Stimulated activated CD8-positive, alpha-beta memory T cell treated with anti-CD3 and anti-CD28 coated beads, Interleukin-4, amount 100 ng/mL, for 1 hour (primary cell): Measurements from ENCODE around the gene CLTC.

Source experiments
- DNase-seq, 2 donors: peaks; one replicate each; pipeline ENCODE4 v3.0.0-alpha.2; 2020; ENCODE audit warnings: low read depth in 2 of 2, low spot score in 1 of 2

Gene CLTC

DNA sequence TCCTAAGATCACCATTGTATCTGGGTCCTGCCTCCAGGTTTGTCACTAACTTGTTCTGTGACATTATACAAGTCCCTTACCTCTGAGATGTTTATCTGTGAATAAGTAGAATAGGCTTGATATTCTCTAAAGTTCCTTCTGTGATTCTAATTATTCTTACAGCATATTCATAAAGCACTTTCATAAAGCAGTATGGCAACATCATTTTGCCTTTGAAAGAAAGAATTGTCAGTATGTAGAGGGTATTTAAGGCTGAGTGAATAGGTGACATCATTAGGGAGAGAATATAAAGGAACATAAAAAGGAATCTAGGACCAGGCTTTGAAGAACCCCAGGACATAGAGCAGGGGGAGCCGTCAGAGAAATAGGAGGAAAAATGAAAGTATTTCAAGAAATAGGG, 103.3 kb downstream of the CLTC start:
- no peak for DNase-seq

DNA sequence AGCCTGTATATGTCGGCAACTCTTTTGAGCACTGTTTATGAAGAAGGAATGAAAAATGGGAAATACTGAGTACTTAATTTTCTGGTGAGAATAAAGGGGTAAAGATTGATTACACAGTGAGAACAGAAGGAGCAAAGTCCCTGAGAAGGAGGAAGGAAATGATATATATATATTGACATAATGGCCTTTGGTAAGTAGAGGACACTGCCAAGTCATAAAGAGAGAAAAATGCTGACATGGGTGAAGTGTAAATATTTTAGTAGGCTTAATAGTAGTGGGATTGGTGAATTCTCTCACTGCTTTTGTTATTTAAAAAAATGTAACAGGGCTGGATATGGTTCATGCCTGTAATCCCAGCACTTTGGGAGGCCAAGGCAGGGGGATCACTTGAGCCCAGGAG, 103.9 kb downstream of the CLTC start:
- DNase-seq: no peak

DNA sequence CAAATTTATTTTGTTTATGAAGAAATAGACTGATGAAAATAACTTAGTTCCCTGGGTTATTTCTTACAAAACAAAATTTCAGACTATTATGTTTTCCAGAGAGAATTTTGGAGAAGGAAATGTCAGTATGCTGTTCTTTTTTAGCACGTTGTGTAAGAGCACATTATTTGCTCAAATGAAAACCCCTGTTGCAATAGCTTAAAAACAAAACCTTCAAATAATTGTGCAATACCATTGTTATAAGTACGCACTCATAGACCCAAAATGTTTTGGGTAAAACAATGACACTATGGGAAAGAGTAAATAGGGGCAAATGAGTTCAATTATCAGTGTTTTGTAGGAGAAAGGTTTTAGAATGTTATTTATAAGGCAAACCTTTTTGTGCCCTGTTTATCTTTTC, 106.0 kb downstream of the CLTC start:
- no peak for DNase-seq

DNA sequence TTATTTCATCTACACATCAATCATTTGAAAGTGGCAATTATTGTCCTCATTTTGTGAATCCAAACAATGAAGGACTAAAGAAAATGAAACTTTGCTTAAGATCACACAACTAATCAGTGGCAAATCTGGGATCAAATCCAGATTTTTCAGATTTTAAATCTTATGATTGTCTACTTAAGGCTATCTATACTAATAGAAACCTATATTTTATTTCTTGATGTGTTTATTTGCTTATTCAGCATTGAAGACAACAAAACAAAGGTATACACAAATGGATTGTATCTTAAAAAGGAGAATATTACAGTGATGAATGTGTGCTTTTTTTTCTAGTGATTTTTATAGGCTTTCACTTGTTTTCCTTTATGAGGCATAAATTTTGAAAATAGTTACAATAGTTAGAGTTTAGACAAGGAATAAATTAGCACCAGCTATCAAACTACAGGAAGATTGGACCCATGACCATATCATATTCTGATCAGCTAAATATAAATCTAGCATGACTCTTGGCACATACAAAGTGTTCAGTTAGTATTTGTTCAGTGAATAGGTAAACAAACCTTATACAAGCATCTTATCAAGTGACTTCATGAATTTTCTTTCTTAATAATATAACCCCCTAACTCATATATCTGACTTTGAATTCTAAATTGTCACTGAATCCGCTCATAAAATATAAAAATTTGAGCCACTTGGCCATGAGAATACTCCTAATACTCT, 108.3 kb downstream of the CLTC start:
- DNase-seq: no peak

DNA sequence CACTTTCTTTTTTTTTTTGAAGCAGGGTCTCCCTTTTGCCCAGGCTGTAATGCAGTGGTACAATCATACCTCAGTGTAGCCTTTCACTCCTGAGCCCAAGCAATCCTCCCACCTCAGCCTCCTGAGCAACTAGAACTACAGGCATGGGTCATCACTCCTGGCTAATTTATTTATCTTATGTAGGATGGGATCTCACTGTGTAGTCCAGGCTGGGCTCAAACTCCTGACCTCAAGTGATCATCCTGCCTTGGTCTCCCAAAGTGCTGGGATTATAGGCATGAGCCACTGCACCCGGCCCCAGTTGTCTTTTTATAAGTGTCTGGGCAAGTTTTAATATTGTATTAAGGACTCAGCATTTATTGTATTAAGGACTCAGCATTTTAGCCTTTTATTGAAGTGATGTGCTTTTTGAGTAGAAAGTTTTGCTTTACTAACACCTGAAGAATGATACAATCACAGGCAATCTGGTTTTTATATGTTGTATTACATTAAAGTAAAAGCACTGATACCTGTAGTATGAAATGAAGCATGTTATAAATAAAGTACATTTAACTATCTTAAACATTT, 110.7 kb downstream of the CLTC start:
- DNase-seq: no peak

DNA sequence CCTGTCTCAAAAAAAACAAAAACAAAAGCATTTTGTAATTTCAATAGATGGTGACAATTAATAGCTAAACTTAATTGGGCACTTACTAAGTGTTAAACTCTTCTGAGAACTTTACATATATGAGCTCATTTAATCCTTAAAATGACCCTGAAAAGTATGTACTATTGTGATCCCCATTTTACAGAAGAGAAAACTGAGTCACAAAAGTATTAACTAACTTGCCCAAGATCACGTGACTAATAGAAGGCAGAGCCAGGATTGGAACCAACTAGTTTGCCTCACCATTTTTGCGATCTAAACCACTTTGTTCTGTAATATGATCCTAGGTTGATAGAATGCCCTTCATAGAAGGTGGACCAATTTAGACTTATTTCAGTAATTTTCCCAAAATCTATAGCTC, 114.0 kb downstream of the CLTC start:
- no peak for DNase-seq

DNA sequence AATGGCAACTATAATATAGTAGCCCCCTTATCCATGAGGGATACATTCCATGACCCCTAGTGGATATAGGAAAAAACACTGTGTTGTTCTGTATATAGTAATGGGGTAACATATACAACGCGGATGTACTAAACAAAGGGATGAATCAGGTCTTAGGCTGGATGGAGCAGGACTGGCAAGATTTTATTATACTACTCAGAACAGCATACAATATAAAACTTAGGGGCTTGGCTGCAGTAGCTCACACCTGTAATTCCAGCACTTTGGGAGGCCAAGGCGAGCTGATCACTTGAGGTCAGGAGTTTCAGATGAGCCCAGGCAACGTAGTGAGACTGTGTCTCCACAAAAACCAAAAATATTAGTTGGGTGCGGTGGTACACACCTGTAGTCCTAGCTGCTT, 114.5 kb downstream of the CLTC start:
- DNase-seq: no peak

DNA sequence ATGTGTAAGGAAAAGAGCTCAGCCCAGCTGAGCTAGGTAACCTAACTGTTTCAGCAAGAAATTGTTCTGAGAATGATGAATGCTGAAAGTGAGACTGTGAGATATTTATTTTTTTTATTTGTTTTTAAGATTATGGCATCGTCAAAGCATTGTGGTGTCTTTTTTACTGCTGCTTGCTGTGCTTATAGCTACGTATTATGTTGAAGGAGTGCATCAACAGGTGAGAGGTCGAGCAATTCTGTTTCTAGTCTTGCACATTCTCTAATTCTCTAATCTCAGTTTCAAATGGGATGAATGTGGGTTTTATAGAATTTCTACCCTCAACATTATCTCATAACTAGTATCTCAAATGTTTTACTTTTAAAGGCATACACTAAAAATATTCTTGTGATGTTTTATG, 117.6 kb downstream of the CLTC start:
- no peak for DNase-seq

DNA sequence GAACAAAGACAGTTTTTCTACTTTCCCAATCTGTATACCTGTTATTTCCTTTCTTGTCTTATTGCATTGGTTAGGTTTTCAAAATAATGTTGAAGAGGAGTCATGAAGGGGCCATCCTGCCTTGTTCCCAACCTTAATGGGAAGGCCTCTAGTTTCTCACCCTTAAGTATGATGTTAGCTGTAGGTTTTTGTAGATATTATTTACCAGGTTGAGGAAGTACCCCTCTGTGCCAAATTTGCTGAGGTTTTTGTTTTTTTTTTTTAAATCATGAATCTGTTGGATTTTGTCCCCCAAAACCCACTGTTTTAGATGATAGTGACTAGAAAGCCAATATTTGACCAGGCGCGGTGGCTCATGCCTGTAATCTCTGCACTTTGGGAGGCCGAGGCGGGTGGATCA, 124.1 kb downstream of the CLTC start:
- DNase-seq: no peak

DNA sequence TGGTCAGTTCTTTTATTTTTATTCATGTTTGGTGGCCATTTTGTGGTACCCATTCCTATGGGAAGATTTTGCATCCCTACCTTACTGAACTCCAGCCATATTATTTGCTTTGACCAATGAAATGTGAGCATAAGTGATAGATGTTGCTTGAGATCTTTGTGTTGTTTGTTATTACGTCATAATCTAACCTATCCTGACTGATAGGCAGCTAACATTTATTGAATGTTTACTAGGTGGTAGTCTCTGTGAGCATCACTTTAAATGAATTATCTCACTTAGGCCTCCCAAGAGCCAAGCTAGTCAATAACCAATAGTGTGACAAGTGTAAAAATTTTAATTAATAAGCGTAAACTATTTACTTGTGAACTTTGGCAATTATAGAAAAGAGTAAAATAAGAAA, 125.3 kb downstream of the CLTC start:
- no peak for DNase-seq
